GM21447 (cell line): ENCODE measurements around the gene SIGMAR1.

ENCODE experiments used
- ATAC-seq: cut with Tn5 transposase; IDR thresholded peaks from one replicate; pipeline ENCODE4 v1.9.1; 2021; ENCODE audit not compliant: unreplicated experiment

The SIGMAR1 gene

GRCh38 chr9:34606190-34606589 lies 31.4 kb downstream of the SIGMAR1 start:
- no peak for ATAC-seq

- ATAC-seq, result no peak
Measured at GRCh38 chr9:34603610-34604231, 33.9 kb downstream of the SIGMAR1 start.

GRCh38 chr9:34601937-34602573 lies 35.5 kb downstream of the SIGMAR1 start:
- ATAC-seq, result no peak

DNA sequence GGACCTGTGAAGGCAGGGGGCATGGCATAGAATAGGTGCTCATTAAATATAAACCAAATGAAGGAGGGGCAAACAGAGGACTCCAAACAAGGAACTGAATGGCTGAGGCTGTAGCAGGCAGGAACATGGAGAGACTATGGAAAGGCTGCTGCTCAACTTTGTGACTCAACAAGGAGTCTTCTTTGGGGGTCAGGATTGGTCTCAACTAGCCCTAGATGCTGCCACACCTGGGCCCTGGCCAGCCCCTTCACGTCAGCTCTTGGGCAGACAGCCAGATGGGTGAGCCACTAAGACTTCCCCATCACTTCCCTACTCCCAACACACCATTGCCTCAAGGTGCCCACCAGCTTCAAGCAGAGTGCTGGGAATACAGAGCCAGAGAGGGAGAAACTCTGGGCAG lies 36.7 kb downstream of the SIGMAR1 start:
- no peak for ATAC-seq

DNA sequence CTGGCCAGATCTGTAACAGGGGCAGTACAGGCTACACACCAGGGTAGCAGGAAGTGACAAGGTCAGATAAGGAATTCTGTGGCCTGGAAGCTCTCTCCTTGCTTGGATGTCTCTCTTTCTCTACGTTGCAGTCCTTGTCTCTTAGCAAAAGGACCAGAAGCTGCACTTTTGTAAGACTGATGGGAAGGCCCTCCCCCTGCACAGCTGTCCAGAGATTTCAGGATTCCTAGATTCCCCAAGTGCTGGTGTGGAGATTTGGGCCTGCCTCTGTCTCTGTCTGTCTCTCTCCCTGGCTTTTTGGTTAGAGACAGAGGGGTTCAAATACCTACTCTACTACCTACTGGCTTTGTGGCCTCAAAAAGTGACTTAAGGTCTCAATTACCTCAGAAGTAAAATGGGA lies 38.0 kb downstream of the SIGMAR1 start:
- ATAC-seq, result no peak

- no peak for ATAC-seq
Measured at GRCh38 chr9:34594177-34594576, 43.4 kb downstream of the SIGMAR1 start.

GRCh38 chr9:34592895-34593601 lies 44.5 kb downstream of the SIGMAR1 start:
- ATAC-seq, result no peak

- no peak for ATAC-seq
Measured at GRCh38 chr9:34591917-34592866, 45.4 kb downstream of the SIGMAR1 start.

DNA sequence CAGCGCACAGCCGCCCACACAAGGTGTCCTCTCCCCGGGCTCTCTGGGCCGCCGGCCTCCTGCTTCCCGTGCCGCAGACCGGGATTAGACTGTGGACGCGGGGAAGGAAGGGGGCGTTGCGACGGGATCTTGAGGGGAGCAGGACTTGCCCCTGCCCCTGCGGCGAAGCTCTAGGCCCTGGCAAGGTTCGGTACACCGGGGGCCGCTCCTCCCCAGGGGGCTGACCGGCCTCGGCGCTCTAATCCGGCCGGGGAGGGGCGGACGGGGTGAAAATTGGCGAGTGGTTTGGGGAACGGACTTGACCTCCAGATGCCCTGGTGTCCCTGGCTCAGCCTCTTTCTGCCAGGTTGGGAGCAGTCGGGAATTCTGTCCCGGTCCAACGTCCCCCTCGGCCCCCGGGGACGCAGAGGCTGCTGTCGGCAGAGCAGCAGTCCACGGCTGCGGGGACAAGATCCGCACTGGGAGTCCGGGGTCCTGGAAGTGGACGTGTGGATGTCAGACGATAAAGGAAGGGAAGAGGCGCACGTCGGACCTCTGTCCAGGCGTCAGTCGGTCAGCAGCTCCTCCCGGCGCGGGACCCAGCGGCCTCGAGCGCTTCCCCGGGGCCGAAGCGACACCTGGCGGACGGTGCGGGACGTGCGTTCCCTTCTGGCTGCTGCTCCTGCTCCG lies 46.2 kb downstream of the SIGMAR1 start:
- ATAC-seq, result peak; percentile 67

DNA sequence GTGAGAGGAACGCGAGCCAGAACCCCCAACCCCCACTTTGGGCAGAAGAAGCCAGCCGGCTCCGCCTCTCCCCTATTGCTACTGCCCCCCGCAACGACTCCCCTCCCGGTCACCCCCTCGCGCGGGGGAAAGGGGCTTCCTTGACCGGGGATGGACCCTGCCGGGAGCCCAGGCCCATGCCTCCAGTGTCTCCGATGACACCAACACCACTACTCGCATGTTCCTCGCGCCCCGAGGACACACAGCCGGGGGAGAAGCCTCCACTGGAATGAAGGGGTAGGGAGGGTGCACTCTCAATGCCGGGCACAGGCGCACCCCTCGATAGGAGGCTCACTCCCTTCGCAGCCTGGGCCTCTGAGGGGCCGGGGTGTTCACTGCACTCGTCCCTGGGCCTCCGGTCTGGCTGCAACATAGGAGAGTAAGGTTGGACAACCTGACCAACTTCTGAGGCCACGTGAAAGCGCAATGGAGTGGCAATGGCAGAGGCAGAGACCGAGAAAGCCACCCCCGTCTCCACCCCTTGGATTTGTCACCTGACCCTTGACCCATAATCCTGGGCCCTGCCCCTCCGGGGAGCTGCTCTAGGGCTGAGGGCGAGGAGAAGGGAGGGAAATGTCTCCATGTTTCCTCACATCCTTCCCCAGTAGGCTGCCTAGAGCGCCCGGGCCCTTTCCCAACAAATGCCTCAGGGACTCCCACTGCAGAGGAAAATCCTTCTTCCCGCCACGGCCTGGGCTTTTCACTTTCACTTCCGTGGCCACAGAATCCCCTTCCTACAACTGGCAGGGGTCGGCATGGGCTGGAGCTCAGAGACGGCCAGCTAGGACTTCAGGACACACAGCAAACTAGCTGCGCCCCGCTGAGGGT lies 47.0 kb downstream of the SIGMAR1 start:
- no peak for ATAC-seq

DNA sequence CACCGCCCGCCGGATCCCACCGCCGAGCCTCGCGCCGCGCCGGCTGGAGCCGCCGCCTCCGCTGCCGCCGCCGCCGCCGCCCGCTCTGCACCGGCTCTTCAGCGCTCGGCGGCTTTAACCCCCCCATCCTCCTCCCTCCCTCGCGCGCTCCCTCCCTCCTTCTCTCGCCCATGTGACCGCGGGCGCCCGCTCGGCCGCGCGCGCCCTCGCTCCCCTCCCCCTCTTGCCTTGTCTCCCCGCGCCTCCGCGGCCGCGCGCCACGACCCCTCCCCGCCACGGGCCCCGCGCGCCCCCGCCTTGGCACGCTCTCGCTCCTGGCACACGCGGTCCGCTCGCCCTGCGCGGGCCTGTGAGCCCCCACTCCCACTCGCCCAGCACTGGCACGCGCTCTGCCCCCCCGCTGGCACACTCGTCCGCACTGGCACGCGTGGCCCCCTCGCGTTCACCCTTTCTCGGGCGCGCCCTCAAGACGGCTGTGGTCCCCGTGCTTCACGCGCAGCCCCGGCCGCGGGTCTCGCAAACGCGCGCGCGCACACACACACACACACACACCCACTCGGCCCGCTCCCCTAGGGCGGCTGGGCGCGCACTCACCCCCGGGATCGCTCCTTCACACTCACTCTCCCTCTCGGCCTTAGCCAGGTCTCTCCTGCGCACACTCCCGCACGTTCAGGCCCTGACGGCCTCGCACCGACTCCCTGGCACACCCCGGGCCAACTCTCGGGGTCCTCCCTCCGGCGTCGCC lies 47.8 kb downstream of the SIGMAR1 start, which contains the start of gene CNTFR:
CNTFR (minus strand) TSS at position 89 of the 745 bp plus-strand sequence. CDS start 20,743 bp downstream, outside the sequence.
- ATAC-seq, result no peak

DNA sequence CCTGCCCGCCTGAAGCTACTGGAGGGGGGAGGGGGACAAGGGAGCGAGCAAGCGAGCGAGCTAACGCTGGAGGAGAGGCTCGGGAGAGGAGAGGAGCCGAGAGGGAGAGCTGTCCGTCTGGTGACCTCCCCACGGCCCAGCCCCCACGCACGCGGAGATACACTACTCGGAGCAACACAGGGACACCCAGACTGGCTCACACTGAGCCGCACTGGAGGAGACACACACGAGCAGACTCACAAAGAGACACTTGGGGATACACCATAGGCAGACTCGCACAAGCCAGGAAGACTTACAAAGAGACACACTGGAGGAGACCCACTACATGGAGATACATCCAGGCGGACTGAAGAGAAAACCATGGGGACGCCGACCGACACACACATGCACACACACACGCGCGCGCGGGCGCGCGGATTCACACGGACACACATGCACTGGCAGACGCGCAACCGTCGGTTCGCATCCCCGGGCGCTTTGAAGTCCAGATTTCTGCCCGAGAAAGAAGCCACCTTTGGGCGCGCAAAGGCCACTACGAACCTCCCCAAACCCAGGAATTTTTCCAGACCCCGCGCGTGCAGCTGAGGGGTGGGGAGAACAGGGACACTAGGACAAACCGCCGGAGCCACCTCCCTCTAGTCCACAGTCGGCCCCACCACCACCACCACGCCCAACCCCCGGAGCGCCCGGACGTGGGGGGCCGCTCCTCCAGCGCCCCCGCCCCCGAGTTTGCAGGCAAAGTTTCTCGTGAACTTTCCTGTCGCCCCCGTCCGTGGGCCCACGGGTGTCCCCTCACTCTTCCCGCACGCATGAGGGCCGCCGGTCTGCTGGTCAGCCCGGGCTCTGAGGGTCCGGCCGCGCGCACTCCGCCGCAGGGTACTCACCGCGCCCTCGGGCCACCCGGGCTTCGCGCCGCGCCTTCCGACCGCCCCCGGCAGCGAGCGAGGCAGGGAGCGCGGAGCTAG lies 48.6 kb downstream of the SIGMAR1 start:
- no peak for ATAC-seq

DNA sequence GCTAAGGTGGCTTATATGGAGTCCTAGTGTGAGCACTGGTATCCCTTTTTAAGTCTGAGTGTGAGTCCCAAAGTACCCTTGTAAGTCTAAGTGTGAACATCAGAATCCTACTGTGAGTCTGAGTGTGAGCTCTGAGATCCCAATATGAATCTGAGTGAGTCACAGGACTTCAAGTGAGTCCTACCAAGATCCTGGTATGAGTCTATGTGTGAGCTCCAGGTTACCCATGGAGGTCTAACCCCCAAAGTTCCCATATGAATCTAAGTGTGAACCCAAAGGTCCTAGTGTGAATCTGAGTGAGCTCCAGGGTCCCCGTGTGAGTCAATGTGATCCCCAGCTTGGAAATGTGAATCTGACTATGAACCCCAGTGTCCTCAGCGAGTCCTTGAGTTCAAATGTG lies 50.3 kb downstream of the SIGMAR1 start:
- ATAC-seq, result no peak

DNA sequence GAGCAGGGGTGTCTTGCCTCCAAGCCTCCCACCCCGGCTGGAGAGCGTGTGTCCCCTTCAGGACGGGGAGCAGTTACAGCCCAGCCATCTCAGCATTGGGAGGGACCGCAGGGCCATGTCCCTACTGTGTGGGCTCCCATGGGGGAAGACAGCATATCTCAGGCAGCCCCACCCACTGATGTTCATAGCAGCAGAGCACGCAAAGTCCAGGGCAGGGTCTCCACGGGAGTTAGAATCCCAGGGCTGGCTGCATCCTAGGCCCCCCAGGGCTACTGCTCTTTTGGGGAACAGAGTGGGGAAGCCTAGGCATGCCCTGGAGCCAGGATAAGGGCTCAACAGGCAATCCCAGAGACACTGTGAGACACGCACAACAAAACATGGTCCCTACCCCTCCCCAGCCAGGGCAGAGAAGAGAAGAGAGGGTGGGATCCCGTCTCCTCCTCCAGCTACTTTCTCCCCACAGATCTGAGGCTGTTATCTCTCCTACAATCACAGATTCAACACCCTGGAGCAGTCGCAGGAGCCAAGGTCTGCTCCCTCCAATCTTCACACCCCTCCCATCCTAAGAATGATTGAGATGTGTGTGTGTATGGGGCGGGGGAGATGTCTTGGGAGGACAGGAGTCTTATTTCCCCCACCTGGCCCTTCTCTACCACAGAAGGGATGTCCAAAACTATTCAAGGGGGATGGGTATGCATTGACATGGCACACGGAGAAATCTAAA lies 51.5 kb downstream of the SIGMAR1 start:
- ATAC-seq, result no peak

DNA sequence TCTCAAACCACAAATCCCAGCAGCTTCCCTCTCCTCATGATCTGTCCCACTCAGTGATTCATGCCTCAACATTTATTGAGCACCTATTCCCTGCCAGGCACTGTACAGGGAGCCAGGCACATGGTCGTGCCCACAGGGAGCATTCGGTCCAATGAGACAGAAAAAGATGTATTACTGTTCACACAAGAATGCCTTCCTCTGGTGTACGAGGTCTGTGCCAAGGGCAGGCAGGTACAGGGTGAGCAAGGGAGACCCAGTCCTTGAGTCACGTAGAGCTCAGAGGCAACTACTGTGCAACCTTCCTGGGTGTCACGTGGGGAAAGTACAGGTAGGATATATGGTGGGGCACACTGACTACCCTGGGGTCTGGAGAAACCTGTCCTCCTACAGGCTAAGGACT lies 52.6 kb downstream of the SIGMAR1 start:
- ATAC-seq, result no peak
